H9 (cell line): ENCODE measurements around the gene GPRC5D. TPM values are rescaled to one million over a fixed set of nuclear protein-coding genes. Genes with fewer than 3 reads are reported as not detected.

Source experiments
- DNase-seq: peaks from one replicate; pipeline ENCODE4 v3.0.0-alpha.2; 2017
- H2AFZ ChIP-seq: one replicate; pipeline ENCODE4 v1.6.1; 2013; ENCODE audit warnings: mild to moderate bottlenecking, low read length, control low read depth, moderate library complexity
- H2AK5ac ChIP-seq: 2 replicates; pipeline ENCODE4 v1.6.1; 2013; ENCODE audit warnings: low read length, control low read depth, mixed read lengths; ENCODE audit not compliant: insufficient read length
- H2BK120ac ChIP-seq: one replicate; pipeline ENCODE4 v1.6.1; 2013; ENCODE audit warnings: low read depth, mild to moderate bottlenecking, low read length, control low read depth, inconsistent platforms; ENCODE audit not compliant: poor library complexity, severe bottlenecking
- H2BK12ac ChIP-seq: 2 replicates; pipeline ENCODE4 v1.6.1; 2013; ENCODE audit warnings: low read length, control low read depth, mixed read lengths, low read depth; ENCODE audit not compliant: insufficient read length
- H2BK15ac ChIP-seq: 2 replicates; pipeline ENCODE4 v1.6.1; 2013; ENCODE audit warnings: low read depth, low read length, control low read depth
- H2BK20ac ChIP-seq: one replicate; pipeline ENCODE4 v1.6.1; 2013; ENCODE audit warnings: low read depth, mild to moderate bottlenecking, low read length, control low read depth, inconsistent platforms; ENCODE audit not compliant: poor library complexity, severe bottlenecking
- H2BK5ac ChIP-seq: 2 replicates; pipeline ENCODE4 v1.6.1; 2013; ENCODE audit warnings: low read length, control low read depth, mixed read lengths; ENCODE audit not compliant: insufficient read length
- H3K14ac ChIP-seq: 2 replicates; pipeline ENCODE4 v1.6.1; 2013; ENCODE audit warnings: low read length, control low read depth; ENCODE audit not compliant: insufficient read depth
- H3K18ac ChIP-seq: 2 replicates; pipeline ENCODE4 v1.6.1; 2013; ENCODE audit warnings: low read depth, mild to moderate bottlenecking, mixed read lengths, low read length, control low read depth; ENCODE audit not compliant: insufficient read length
- H3K23ac ChIP-seq: 2 replicates; pipeline ENCODE4 v1.6.1; 2013; ENCODE audit warnings: low read length, control low read depth, mixed read lengths, low read depth; ENCODE audit not compliant: insufficient read length
- H3K23me2 ChIP-seq: 2 replicates; pipeline ENCODE4 v1.6.1; 2013; ENCODE audit warnings: low read depth, mild to moderate bottlenecking, mixed read lengths, low read length, control low read depth; ENCODE audit not compliant: insufficient read length, poor library complexity, severe bottlenecking
- H3K27ac ChIP-seq: 2 replicates; pipeline ENCODE4 v1.5.1; 2013; ENCODE audit warnings: low read length, control low read depth, mixed read lengths, low read depth; ENCODE audit not compliant: insufficient read length
- H3K27me3 ChIP-seq: 2 replicates; pipeline ENCODE4 v1.6.1; 2013; ENCODE audit warnings: low read length, control low read depth, inconsistent platforms; ENCODE audit not compliant: insufficient read depth
- H3K4ac ChIP-seq: 2 replicates; pipeline ENCODE4 v1.6.1; 2013; ENCODE audit warnings: low read depth, mild to moderate bottlenecking, control low read depth, inconsistent platforms, low read length, moderate library complexity
- H3K4me1 ChIP-seq: 2 replicates; pipeline ENCODE4 v1.6.1; 2013; ENCODE audit warnings: low read length, control low read depth, inconsistent platforms; ENCODE audit not compliant: insufficient read depth
- H3K4me2 ChIP-seq: 2 replicates; pipeline ENCODE4 v1.6.1; 2013; ENCODE audit warnings: low read length, control low read depth, mixed read lengths; ENCODE audit not compliant: insufficient read length, insufficient read depth
- H3K56ac ChIP-seq: 2 replicates; pipeline ENCODE4 v1.6.1; 2013; ENCODE audit warnings: low read depth, mild to moderate bottlenecking, mixed read lengths, low read length, control low read depth; ENCODE audit not compliant: insufficient read length
- H3K79me1 ChIP-seq: 2 replicates; pipeline ENCODE4 v1.6.1; 2013; ENCODE audit warnings: low read depth, mild to moderate bottlenecking, moderate library complexity, low read length, control low read depth, inconsistent platforms; ENCODE audit not compliant: insufficient read depth, poor library complexity, severe bottlenecking
- H3K79me2 ChIP-seq: 2 replicates; pipeline ENCODE4 v1.6.1; 2013; ENCODE audit warnings: low read length, control low read depth, inconsistent platforms; ENCODE audit not compliant: insufficient read depth
- H3K9ac ChIP-seq: 2 replicates; pipeline ENCODE4 v1.6.1; 2013; ENCODE audit warnings: low read length, control low read depth, mixed read lengths; ENCODE audit not compliant: insufficient read length; ENCODE audit errors: extremely low read depth
- H3K9me3 ChIP-seq: one replicate; pipeline ENCODE4 v1.6.1; 2013; ENCODE audit warnings: low read depth, low read length, inconsistent platforms; ENCODE audit not compliant: control insufficient read depth
- H3T11ph ChIP-seq: one replicate; pipeline ENCODE4 v1.6.1; 2013; ENCODE audit warnings: mild to moderate bottlenecking, low read length, control low read depth, inconsistent platforms
- H4K20me1 ChIP-seq: one replicate; pipeline ENCODE4 v1.6.1; 2013; ENCODE audit not compliant: control insufficient read depth, insufficient read length, insufficient read depth
- H4K5ac ChIP-seq: 2 replicates; pipeline ENCODE4 v1.6.1; 2013; ENCODE audit warnings: low read depth, mild to moderate bottlenecking, mixed read lengths, low read length, control low read depth; ENCODE audit not compliant: insufficient read length
- H4K8ac ChIP-seq: replicated peaks from 2 replicates; pipeline ENCODE4 v1.6.1; 2013; ENCODE audit warnings: low read length, control low read depth, mixed read lengths, low read depth; ENCODE audit not compliant: insufficient read length
- H4K91ac ChIP-seq: 2 replicates; pipeline ENCODE4 v1.6.1; 2013; ENCODE audit warnings: low read depth, mild to moderate bottlenecking, moderate library complexity, mixed read lengths, low read length, control low read depth; ENCODE audit not compliant: insufficient read length
- H3K27ac Mint-ChIP-seq, 3 experiments: 2 replicates in 2 of 3; 3 replicates in 1 of 3; pipeline ENCODE4 v1.8.0; 2020 to 2021; ENCODE audit warnings: mixed read lengths in 3 of 3, mild to moderate bottlenecking in 1 of 3, moderate library complexity in 1 of 3
- H3K27me3 Mint-ChIP-seq: 2 replicates; pipeline ENCODE4 v1.8.0; 2021; ENCODE audit warnings: low read depth, mild to moderate bottlenecking, moderate library complexity, mixed read lengths
- H3K36me3 Mint-ChIP-seq, 3 experiments: 2 replicates in 2 of 3; 3 replicates in 1 of 3; pipeline ENCODE4 v1.8.0; 2020 to 2021; ENCODE audit warnings: low read depth in 3 of 3, mixed read lengths in 3 of 3; ENCODE audit not compliant: insufficient read depth in 1 of 3
- H3K4me1 Mint-ChIP-seq, 2 experiments: 2 replicates each; pipeline ENCODE4 v1.8.0; 2020; ENCODE audit warnings: mixed read lengths in 2 of 2
- H3K4me3 Mint-ChIP-seq, 2 experiments: 2 replicates in 1 of 2; 3 replicates in 1 of 2; pipeline ENCODE4 v1.8.0; 2020 to 2021; ENCODE audit warnings: mild to moderate bottlenecking in 2 of 2, mixed read lengths in 2 of 2, moderate library complexity in 1 of 2
- H3K9me3 Mint-ChIP-seq, 2 experiments: 2 replicates in 1 of 2; 3 replicates in 1 of 2; pipeline ENCODE4 v1.8.0; 2020; ENCODE audit warnings: mild to moderate bottlenecking in 2 of 2, mixed read lengths in 2 of 2, moderate library complexity in 1 of 2
- WGBS: extraction: QIAGEN DNeasy Blood & Tissue Kit; methylation state at CpG from one replicate; pipeline ENCODE4 v1.1.7; 2013; ENCODE audit warnings: missing lambda C conversion rate, low lambda C conversion rate, mixed read lengths; ENCODE audit not compliant: insufficient read length; ENCODE audit errors: extremely low coverage; 5-methylcytosine and 5-hydroxymethylcytosine counted together
- total RNA-seq: library from RNA; stranded (reverse); gene quantifications from 2 replicates; pipeline ENCODE4 v1.2.1, GENCODE V29; 2021
- TF ChIP-seq, protein P1 (sequence below): fragments of 200-600 bp; sonication (generic); conservative IDR thresholded peaks from 3 replicates; pipeline ENCODE4 v1.8.0; 2021; ENCODE audit warnings: antibody characterized with exemption, mild to moderate bottlenecking

Gene GPRC5D
- total RNA-seq, 1 experiment from 2014 or later, result not detected

GRCh38 chr12:12924169-12924568 is 27.8 kb downstream of the GPRC5D start:
- H3K4me1 Mint-ChIP-seq, result peaks cover 10 to 11% of the 10 kb centered on the region in 2 experiments
- Histone ChIP-seq H4K20me1 (no peaks in the 10 kb centered on the region), H3K23ac (no peak overlapping the region), H3K79me1 (no peaks in the 10 kb centered on the region), H3K79me2 (no peaks in the 10 kb centered on the region), H3K27ac (no peak overlapping the region), H2AFZ (no peak overlapping the region), H2BK120ac (no peak overlapping the region), H3K18ac (no peak overlapping the region), H3K27me3 (no peaks in the 10 kb centered on the region), H2BK15ac (no peak overlapping the region), H3K23me2 (no peaks in the 10 kb centered on the region), H3K9me3 (no peaks in the 10 kb centered on the region), H2BK12ac (no peak overlapping the region), H3T11ph (no peak overlapping the region), H4K91ac (no peak overlapping the region), H3K4me2 (no peak overlapping the region), H2BK20ac (no peak overlapping the region), H2AK5ac (no peak overlapping the region), H2BK5ac (no peak overlapping the region), H4K8ac (no peak overlapping the region), H4K5ac (no peak overlapping the region), H3K4ac (no peak overlapping the region), H3K4me1 (peaks cover 3% of the 10 kb centered on the region; the same call in 1 of the 2 replicates), H3K56ac (no peak overlapping the region), H3K14ac (no peak overlapping the region), H3K9ac (no peak overlapping the region)
- no peaks in the 10 kb centered on the region for H3K36me3 Mint-ChIP-seq
- H3K4me3 Mint-ChIP-seq, result no peak overlapping the region
- no peaks in the 10 kb centered on the region; the same call in 1 of the 2 replicates for H3K27me3 Mint-ChIP-seq
- no CpG with 5 or more reads among the region's 4 CpGs for WGBS
- no peak overlapping the region for H3K27ac Mint-ChIP-seq
- H3K9me3 Mint-ChIP-seq, result peaks cover 3 to 10% of the 10 kb centered on the region in 2 experiments; a peak in 3 of 5 replicates
- TF ChIP-seq, protein P1, sequence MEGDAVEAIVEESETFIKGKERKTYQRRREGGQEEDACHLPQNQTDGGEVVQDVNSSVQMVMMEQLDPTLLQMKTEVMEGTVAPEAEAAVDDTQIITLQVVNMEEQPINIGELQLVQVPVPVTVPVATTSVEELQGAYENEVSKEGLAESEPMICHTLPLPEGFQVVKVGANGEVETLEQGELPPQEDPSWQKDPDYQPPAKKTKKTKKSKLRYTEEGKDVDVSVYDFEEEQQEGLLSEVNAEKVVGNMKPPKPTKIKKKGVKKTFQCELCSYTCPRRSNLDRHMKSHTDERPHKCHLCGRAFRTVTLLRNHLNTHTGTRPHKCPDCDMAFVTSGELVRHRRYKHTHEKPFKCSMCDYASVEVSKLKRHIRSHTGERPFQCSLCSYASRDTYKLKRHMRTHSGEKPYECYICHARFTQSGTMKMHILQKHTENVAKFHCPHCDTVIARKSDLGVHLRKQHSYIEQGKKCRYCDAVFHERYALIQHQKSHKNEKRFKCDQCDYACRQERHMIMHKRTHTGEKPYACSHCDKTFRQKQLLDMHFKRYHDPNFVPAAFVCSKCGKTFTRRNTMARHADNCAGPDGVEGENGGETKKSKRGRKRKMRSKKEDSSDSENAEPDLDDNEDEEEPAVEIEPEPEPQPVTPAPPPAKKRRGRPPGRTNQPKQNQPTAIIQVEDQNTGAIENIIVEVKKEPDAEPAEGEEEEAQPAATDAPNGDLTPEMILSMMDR, result no peak
- no peak for DNase-seq
